GM19372 (cell line): ENCODE results near the gene FLVCR1.

ENCODE experiments used
- ATAC-seq: cut with Tn5 transposase; IDR thresholded peaks from one replicate; pipeline ENCODE4 v1.9.1; 2021; ENCODE audit warnings: mild to moderate bottlenecking, low read depth, moderate library complexity; ENCODE audit not compliant: unreplicated experiment

The FLVCR1 gene

DNA sequence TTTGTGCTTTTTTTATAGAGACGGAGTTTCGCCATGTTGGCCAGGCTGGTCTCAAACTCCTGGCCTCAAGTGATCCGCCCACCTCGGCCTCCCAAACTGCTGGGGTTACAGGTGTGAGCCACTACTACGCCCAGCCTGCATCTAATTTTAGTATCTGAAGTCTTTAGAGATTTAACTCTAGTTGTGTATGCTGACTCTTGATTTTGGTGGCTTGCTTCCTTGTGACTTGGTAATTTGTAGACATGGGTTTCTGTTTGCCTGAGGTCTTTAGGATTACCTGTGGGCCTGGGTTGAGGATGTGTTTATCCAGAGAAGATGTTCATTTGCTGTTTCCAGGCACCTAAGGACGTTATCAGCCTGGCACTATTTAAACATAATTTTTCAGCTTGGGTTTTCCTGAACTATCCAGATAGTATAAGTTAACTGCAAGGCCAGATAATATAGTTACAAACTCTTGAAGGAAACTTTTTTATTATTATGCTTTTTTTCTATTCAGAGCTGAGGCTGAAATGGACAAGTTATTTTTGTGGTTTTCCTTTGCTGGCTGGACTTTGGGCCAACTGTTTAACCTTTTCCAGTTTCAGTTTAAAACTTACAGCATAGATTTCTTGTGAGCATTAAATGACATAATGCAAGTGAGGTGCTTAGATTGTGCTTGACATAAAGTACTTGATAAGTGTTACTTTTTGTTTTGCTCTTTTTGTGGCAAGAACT, 84.8 kb downstream of the FLVCR1 start:
- no peak for ATAC-seq

- ATAC-seq, result no peak
Measured at GRCh38 chr1:212943393-212943710, 85.3 kb downstream of the FLVCR1 start.

GRCh38 chr1:212944229-212944901, 86.3 kb downstream of the FLVCR1 start:
- ATAC-seq, result peak; percentile 49

DNA sequence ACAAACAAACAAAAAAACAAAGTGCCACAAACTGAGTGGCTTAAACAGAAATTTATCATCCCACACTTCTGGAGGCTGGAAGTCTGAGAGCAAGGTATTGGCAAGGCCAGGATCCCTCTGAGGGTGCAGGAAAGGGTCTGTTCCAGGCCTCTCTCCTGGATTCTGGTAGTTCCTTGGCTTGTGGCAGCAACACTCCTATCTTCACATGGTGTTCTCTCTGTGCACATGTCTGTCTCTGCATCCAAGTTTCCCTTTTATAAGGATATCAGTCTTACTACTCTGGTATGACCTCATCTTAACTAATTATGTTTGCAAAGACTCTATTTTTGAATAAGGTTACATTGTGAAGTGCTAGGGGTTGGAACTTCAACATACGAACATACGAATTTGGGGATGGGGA, 87.0 kb downstream of the FLVCR1 start:
- ATAC-seq, result no peak

DNA sequence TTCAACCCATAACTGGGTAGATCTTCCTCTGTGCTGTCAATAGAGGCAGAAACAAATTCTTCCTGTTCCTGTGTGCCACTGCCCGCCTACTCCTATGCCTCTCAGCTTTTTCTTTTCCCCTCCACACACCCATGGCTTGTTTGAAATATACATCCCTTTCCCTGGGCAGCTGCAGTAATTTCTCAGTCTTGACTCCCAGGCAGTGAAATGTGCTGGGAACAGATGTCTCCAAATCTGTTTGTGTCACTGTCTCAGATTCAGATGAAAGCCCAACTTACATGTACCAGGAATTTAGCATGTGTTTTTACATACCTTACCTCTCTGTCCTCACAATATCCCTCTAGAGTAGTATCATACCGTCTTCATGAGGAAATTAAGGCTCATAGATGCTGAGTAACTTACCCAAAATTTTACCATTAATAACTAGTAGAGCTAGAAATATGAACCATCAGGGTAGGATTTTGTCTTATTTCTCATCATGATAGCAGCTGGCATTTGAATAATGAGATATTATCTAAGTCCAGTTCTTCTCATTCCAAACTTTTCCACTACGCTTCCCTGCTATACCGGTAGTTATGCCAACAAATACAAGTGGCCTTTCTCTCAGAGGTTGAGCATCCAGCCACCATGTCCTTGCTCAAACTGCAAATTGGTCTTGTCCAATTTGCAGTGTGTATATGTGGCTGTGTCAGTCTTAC, 87.5 kb downstream of the FLVCR1 start:
- no peak for ATAC-seq

- no peak for ATAC-seq
Measured at GRCh38 chr1:212946872-212947271, 88.8 kb downstream of the FLVCR1 start.
